Measurements from ENCODE around the gene PRPF8. TPM values are rescaled to one million over a fixed set of nuclear protein-coding genes. Genes with fewer than 3 reads are reported as not detected.

The PRPF8 gene
- total and polyA plus RNA-seq, 7 donors: 25.9 to 155 (median 115) TPM

GRCh38 chr17:1612400-1612799 lies 72.3 kb downstream of the PRPF8 start:
- peak overlapping the region in 3 of 4 donors; percentile 2 to 31 (median 14) for H3K27ac ChIP-seq
- no peaks in the 10 kb centered on the region for H3K27me3 ChIP-seq
- peaks cover 0 to 13% (median 9%) of the 10 kb centered on the region in 4 donors for H3K4me1 ChIP-seq
- intact Hi-C loops (cut with DNase I): no loop called here
- TF ChIP-seq POLR2AphosphoS5 (IDR thresholded peaks at IDR 0.05): no peak
- TF ChIP-seq, protein P1, sequence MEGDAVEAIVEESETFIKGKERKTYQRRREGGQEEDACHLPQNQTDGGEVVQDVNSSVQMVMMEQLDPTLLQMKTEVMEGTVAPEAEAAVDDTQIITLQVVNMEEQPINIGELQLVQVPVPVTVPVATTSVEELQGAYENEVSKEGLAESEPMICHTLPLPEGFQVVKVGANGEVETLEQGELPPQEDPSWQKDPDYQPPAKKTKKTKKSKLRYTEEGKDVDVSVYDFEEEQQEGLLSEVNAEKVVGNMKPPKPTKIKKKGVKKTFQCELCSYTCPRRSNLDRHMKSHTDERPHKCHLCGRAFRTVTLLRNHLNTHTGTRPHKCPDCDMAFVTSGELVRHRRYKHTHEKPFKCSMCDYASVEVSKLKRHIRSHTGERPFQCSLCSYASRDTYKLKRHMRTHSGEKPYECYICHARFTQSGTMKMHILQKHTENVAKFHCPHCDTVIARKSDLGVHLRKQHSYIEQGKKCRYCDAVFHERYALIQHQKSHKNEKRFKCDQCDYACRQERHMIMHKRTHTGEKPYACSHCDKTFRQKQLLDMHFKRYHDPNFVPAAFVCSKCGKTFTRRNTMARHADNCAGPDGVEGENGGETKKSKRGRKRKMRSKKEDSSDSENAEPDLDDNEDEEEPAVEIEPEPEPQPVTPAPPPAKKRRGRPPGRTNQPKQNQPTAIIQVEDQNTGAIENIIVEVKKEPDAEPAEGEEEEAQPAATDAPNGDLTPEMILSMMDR (IDR thresholded peaks at IDR 0.05): no peak
- WGBS, 2 donors: 88 to 92% methylated on average over 16 of the region's 16 CpGs
- DNase-seq: no peak
- no peaks in the 10 kb centered on the region for H3K9me3 ChIP-seq
- no peak overlapping the region for H3K4me3 ChIP-seq
- H3K36me3 ChIP-seq: peaks cover 0 to 15% (median 0%) of the 10 kb centered on the region in 4 donors

DNA sequence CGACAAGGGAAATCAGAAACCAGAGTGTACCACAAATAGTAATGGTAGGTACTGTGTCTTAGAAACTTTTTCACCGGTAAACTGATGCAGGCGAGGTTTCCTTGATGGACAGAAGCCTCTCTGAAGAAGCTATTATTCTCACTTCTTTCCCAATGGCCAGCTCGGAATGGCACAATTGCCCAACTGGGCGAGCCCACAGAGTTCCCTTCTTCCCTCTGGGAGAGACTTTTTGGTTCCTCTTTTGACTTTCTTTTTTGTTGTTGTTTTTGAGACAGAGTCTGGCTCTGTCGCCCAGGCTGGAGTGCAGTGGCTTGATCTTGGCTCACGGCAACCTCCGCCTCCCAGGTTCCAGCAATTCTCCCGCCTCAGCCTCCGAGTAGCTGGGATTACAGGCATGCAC lies 73.0 kb downstream of the PRPF8 start:
- H3K27ac ChIP-seq: peak overlapping the region in 3 of 4 donors; percentile 2 to 31 (median 14)

DNA sequence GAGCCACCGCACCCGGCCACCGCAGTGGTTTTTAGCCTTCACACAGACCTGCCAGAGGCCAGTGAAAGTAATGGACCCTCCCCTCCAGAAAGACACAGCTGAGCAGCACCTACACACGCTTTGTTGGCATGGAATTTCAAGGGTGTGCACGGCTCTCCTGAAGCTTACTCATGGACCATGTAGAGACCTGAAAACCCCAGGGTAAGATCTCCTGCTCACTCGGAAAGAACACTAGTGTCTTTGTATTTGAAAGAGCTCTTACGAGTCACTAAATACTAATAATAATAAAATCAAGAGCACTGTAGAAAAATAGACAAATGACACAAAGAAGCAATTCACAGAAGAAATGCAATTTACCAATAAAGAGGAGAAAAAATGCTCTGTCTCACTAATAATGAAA lies 76.0 kb downstream of the PRPF8 start:
- peaks cover 0 to 14% (median 9%) of the 10 kb centered on the region in 4 donors for H3K4me1 ChIP-seq
- DNase-seq: no peak
- no peaks in the 10 kb centered on the region for H3K9me3 ChIP-seq
- TF ChIP-seq, protein P1 (IDR thresholded peaks at IDR 0.05): no peak
- no peak for TF ChIP-seq POLR2A (IDR thresholded peaks at IDR 0.05)
- TF ChIP-seq POLR2AphosphoS5 (IDR thresholded peaks at IDR 0.05): no peak
- no peak for TF ChIP-seq EP300 (IDR thresholded peaks at IDR 0.05)
- intact Hi-C loops (cut with DNase I): no loop called here
- H3K27me3 ChIP-seq: no peaks in the 10 kb centered on the region
- 94% methylated on average over 7 of the region's 7 CpGs for WGBS, 2 donors
- H3K4me3 ChIP-seq: no peak overlapping the region
- peak overlapping the region in 1 of 4 donors; percentile 58 for H3K27ac ChIP-seq
- peaks cover 0 to 10% (median 0%) of the 10 kb centered on the region in 4 donors for H3K36me3 ChIP-seq

More for the DNA sequence above, 73.0 kb downstream of the PRPF8 start:
- no peak for DNase-seq
- Histone ChIP-seq H3K4me3 (no peak overlapping the region), H3K4me1 (peaks cover 0 to 14% (median 9%) of the 10 kb centered on the region in 4 donors), H3K27me3 (no peaks in the 10 kb centered on the region), H3K9me3 (no peaks in the 10 kb centered on the region), H3K36me3 (peaks cover 0 to 15% (median 0%) of the 10 kb centered on the region in 4 donors)
- TF ChIP-seq POLR2A (IDR thresholded peaks at IDR 0.05) (no peak), EP300 (IDR thresholded peaks at IDR 0.05) (no peak), POLR2AphosphoS5 (IDR thresholded peaks at IDR 0.05) (no peak)
- TF ChIP-seq, protein P1 (IDR thresholded peaks at IDR 0.05): no peak
- intact Hi-C loops (cut with DNase I): no loop called here
- WGBS, 2 donors: 85 to 91% methylated on average over 10 of the region's 10 CpGs

DNA sequence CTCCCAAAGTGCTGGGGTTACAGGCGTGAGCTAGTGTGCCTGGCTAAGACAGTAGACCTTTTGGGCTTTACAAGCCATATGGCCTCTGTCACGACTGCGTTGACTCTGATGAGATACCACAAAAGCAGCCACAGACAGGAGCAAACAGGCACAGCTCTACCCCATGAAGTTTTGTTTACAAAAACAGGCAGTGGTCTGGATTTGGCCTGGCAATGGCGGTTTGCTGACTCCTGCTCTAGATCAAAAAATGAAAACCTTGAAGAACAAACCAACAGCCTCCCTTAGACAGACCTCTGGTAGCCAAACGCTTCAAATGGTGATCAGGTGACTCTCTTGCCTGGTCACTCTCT lies 76.7 kb downstream of the PRPF8 start:
- Histone ChIP-seq H3K36me3 (peaks cover 0 to 8% (median 0%) of the 10 kb centered on the region in 4 donors), H3K4me3 (no peak overlapping the region), H3K27ac (peak overlapping the region; percentile 42 to 58 (median 54)), H3K4me1 (peaks cover 0 to 14% (median 9%) of the 10 kb centered on the region in 4 donors), H3K9me3 (no peaks in the 10 kb centered on the region), H3K27me3 (no peaks in the 10 kb centered on the region)
- intact Hi-C loops (cut with DNase I): no loop called here
- WGBS, 2 donors: 83 to 90% methylated on average over 5 of the region's 5 CpGs
- TF ChIP-seq EP300 (IDR thresholded peaks at IDR 0.05) (no peak), POLR2A (IDR thresholded peaks at IDR 0.05) (no peak), POLR2AphosphoS5 (IDR thresholded peaks at IDR 0.05) (no peak)
- TF ChIP-seq, protein P1 (IDR thresholded peaks at IDR 0.05): no peak
- no peak for DNase-seq
